Pons (tissue), 1 donor: Measurements from ENCODE around the gene MAGI1.
"Not testable (repeated sequence)": the region's sequence is repeated elsewhere in the genome, so short reads cannot be mapped to it uniquely, and the experiment has no call there.

Experiments used
- DNase-seq: peaks from one replicate; pipeline ENCODE4 v3.0.0-alpha.2; 2016; ENCODE audit warnings: low spot score

The MAGI1 gene

DNA sequence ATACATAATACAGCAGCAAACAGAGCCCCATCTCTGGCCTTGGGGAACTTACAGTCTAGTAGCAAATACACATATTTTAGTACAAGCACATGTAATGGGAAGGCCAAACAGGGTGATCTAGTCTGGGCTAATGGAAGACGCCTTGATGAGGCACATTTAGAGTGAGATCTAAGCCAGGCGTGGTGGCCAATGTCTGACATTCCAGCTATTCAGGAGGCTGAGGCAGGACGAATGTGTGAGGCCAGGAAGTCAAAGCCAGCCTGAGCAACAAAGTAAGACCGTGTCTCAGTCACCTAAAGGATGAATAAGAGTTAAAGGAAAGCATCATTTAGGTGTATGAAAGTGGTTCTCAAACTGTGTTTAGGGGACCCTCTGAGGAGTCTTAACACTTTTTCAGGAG is 291.9 kb downstream of the MAGI1 start:
- no peak for DNase-seq

GRCh38 chr3:65745306-65745705 is 293.4 kb downstream of the MAGI1 start:
- no peak for DNase-seq

GRCh38 chr3:65742914-65743313 is 295.8 kb downstream of the MAGI1 start:
- no peak for DNase-seq

- DNase-seq = no peak
These were observed 297.2 kb downstream of the MAGI1 start for GRCh38 chr3:65741540-65741939.

DNA sequence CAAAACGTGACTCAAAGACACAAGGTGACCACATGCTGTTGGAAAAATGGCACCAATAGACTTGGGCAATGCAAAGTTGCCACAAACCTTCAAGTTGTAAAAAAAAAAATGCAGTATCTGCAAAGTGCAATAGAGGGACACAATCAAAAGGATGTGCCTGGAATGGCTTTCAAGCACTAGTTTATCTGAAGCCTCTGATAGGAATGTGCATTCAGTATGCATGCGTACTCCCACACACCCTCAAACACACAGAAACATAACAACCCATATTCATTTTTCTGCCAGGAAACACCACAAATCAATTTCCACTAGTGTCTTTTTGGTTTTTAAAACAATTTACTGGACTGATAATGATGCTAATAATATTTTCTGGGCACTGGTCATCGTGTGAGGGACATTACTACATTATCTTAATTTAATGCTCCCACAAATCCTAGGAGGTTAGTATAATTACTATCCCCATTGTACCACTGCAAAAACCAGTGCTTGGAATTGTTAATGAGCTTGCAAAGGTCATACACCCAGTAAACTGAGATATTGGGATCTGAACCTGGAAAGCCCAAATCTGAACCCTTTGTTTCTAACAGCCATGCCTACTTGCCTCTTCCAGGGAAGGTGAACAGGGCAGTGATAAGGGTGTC is 298.7 kb downstream of the MAGI1 start:
- no peak for DNase-seq

DNA sequence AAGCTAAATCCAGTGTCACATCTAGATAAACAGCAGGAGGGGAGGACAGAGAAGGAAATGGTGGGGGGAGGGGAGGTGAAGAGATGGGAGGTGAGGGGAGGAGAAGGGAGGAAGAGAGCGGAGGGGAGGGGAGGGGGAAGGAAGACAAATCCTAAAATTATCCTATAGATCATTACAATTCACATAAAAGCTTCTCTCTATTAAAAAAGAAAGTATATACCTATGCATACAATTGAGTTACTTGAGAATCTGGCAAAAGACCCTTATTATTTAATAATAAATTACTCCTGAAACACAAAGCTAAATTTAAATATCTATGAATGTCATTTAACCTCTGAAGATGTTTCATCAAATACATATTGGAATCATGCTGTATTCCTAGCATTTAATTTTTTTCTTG is 303.9 kb downstream of the MAGI1 start:
- DNase-seq = no peak

GRCh38 chr3:65734382-65734781 is 304.3 kb downstream of the MAGI1 start:
- DNase-seq = no peak

GRCh38 chr3:65733459-65733858 is 305.3 kb downstream of the MAGI1 start:
- no peak for DNase-seq

DNA sequence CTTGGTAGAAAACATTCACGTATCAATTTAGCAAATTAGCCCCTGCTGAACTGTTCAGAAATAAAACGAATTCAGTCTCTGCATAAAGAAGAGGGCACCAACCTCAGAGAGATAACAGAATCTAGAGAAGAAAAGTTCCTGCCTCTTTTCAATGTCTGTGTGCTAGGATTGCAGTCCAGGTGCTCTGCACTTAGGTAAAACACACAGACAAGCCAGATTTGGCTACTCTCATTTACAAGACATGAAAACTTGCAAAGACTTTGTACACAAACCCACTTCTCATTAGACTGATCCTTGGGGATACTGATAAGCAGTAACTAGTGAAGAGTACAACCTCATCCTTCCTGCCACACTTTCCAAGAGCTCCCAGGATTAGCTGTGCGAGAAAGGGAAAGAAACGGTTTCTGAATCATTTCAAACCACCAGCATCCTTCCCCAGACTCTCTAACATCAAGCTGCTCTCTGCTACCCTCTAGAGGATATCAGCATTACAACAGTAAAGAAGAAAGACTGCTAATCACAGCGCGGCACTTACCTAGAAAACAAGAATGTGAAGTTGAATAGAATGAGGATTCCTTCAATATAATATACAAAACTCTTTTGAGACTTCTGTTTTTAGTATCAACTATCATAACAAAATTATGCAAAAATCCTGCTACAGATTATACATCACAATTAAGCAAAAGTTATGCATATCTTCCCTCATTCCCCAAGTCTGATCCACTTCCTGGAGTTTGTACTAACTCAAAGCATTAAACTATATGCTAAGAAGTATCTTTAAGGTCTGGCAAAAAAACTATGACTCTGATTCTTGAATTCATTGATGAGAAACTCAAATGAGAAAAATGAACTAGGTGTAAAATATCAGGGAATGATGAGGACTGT is 306.4 kb downstream of the MAGI1 start:
- DNase-seq = peak; percentile 92

GRCh38 chr3:65730449-65730848 is 308.3 kb downstream of the MAGI1 start:
- no peak for DNase-seq

DNA sequence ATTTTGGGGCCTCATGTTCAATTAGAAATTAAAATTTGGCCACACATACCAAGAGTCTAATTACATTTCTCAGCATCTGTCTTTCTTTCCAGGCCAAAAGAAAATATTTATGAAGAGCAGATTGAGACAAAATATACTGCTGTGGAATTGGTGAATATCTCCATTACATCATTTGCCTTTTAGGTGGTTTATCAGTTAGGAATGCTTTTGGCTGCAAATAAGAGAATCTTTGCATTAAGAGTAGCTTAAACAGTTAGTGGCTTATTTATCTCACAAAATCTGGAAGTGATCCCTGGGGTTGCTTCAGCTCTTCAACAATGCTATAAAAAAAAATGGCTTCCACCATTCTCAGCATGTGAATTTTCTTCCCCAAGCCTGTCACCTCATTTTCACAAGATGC is 308.7 kb downstream of the MAGI1 start:
- no peak for DNase-seq

- DNase-seq = peak; percentile 51
These were observed 309.2 kb downstream of the MAGI1 start for GRCh38 chr3:65729555-65729954.

DNA sequence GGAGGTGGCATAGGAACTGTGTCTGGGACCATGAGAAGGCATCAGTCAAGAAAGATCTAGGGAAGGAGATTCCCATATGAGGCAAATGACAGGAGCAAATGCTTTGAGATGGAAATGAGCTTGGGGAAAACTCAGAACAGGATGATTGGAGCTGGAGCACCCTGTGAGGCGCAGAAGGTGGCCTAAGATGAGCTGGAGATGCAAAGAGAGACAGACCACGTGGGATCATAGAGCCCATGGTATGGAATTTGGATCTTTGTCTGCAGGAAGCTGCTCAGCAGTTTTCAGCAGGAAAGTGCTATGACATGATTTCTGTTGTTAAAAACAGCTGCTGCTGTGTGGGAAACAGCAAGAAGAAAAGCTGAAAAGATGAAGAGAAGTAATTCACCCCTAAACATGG is 310.6 kb downstream of the MAGI1 start:
- no peak for DNase-seq

DNA sequence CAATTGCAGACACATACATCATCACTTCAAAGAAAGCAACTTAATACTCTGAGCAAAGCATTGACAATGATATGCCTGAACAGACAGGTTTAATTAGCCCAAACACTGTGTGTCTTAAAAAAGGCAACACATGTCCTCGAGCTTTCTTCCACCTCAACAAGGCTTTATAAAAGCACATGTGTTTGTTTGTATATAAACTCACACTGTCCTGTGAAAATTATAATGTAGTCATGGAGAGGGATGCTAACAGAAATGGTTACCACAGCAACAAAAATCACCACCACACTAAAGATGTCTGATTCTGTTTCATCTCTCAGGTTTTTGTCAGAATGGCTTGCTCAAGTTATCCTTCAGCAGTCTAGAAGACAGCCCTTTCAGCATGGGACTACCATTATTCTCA is 314.7 kb downstream of the MAGI1 start:
- no peak for DNase-seq

GRCh38 chr3:65723011-65723410 is 315.7 kb downstream of the MAGI1 start:
- no peak for DNase-seq

DNA sequence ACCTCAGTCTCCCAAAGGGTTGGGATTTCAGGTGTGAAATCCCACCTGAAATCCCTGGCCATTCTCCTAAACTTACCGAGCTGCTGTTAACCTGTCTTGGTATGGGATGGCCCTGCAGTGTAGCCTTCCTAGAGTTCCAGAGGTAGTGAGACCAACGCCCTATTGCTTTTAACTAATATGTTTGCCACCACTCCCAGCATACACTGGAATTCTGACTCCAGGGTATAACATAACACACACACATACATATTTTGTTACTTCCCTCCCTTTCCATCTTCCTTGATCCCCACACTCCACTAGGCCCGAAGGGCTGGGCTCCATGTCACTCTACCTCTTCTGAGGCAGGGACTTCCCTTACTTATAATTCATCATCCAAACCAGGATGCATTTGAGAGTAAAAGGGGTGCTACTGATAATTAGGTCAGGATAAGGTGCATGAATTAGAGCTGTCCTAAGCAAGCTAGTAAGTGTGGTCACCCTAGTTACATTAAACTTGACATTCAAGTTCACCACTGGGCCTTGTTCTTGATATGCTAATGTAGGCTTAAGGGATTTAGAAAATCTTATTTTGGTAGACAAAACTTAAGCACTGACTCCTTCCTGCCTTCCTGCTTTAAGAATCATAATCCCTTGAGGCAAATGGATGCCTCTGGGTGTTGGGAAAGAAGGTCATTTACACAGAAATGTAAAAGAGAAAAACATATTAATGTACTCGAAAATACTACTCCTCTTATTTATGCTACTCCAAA is 317.6 kb downstream of the MAGI1 start:
- no peak for DNase-seq

- not testable (repeated sequence) for DNase-seq
These were observed 319.1 kb downstream of the MAGI1 start for GRCh38 chr3:65719639-65720038.

DNA sequence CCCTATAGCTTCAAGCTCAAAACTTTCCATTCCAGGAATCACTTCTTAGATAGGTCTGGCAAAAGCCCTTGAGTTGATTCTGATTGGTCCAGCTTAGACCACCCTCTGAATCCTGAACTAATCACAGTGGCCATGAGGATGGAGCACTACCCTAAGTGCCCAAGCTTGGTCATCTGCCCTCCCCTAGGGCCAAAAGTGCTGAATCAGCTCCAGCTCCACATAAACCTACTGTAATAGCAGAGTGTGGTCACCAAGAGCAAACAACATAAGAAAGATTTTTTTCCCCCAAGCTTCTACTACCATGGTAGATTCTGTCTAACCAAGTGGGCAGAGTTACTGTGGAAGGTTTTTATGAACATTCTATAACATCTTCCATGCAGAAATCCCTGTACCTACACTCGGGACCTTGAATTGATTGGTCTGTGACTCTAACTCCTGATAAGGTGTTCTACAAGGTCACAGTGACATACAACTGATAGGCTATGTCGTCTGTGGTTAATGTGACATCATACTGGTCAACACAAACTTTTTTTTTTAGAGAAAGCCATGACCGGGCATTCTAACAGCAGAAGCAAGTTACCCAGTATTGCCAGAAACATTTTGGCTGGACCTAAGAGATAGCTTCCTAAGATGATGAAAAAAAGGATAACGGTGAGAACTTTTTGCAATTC is 320.9 kb downstream of the MAGI1 start:
- DNase-seq = no peak

GRCh38 chr3:65716071-65716751 is 322.5 kb downstream of the MAGI1 start:
- no peak for DNase-seq

- DNase-seq = no peak
These were observed 324.6 kb downstream of the MAGI1 start for GRCh38 chr3:65714134-65714533.

DNA sequence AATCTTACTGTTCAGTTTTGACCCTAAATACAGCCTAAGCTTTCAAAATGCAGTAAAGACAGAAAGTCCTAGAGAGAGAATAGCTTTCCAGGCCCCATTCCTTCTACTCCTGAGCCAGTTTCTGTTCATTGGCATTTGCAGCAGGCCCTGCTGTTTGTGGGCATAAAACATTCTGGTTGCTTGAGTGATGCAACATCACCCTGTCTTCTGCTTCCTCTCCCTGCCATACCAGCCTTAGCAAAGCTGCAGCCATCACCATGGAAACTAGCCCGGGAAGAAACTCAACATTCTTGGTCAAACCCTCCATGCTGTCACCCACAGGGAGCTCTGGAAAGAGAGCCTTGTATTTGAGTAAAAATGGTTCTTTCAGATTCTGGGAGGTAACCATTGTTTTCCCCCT is 325.7 kb downstream of the MAGI1 start:
- DNase-seq = peak; percentile 52

- no peak for DNase-seq
These were observed 326.6 kb downstream of the MAGI1 start for GRCh38 chr3:65712140-65712539.
